Head of caudate nucleus (tissue), 42 donors: ENCODE measurements around the gene KIF12.
"Not testable (repeated sequence)": the region's sequence is repeated elsewhere in the genome, so short reads cannot be mapped to it uniquely, and the experiment has no call there.

Source experiments
- DNase-seq, 42 donors: peaks; one replicate each; pipeline versions ENCODE4 v3.0.0 to v3.0.0-alpha.2; 2020 to 2021; ENCODE audit warnings: mixed read lengths in 7 of 42
- intact Hi-C: fragments of 100-400 bp; cut with DNase I; formaldehyde crosslinking; loops from one replicate; pipeline ENCODE4 v1.15.0; 2022

KIF12 gene

DNA sequence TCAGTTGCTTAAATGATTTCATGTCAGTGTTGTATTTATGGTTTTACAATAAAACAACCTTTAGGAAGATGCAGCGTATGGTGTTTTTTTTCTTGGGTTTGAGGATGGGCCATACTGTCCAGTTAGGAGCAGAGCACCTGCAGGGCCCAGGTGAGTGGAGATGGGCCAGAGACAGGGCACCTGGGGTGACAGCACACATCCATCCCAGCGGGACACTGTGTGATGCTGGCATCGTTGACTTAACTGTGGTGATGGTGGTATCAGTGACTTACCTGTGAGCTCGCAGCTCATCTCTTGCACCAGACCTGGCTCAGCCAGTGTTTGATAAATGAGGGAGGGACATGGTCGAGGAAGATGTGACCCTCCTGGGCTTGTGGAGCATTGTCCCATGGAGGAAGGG is 42.6 kb downstream of the KIF12 start:
- intact Hi-C loops: no loop called here
- no peak for DNase-seq

DNA sequence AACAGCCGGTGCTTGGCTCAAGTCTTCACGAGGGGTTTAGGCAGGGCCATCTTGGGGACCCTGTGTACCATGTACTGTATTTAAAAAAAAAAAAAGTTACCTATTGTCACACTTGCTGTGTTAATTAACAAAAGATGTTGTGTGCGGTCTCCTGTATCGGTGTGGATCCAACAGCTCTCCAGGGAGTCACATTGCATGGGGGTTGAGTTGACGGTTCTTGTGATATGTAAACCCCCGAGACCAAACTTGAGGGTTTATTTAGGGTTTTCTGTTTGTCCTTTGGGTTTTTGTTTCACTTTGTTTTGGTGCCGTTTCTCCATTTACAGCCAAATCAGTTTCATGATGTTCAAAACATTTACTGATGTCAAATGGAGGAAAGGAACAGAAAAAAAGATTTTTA is 43.2 kb downstream of the KIF12 start:
- intact Hi-C loops: no loop called here
- DNase-seq: peak in 1 of 42 donors; percentile 29

DNA sequence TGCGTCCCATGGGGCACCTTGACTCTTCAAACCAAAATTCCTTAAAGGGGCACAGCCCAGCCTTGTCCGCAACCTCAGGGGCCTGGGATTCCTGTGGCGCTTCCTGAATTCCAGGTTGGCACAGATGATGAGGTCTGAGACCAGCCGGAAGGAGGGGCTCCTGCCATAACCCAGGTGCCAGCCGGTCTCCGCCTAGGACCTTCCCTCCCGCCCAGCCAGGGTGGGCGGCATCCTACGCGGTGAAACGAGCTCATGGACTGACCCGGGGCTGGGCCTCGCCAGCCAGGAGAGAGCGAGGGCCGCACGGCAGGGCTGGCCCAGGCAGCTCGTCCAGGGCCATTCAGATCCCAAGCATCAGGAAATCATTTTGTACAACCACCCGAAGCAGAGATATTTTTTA is 44.0 kb downstream of the KIF12 start:
- peak in 1 of 42 donors; percentile 39 for DNase-seq
- intact Hi-C loops: no loop called here

DNA sequence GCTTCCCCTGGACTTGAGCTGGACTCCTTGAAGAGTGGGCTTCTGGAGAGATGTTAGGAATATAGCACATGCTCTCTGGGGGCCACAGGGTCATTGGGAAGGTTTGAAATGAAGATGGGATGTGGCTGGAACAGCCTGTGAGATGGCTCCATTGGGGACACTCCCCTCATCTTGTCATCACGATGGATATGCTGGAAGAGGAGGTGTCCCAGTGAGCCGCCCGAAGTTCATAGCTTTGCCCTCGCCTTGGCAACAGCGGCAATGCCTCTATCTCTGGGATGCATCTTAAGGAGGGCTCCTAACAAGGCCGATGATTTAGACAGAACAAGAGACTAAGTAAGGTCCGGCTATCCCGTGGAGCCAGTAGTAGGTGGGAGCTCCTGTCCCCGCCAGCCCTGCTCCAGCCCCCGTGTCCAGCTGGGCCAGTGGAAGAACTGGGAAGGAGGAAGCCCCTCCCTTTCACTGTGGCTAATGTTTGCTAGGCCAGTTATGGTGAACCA is 44.9 kb downstream of the KIF12 start:
- DNase-seq: peak in 1 of 42 donors; percentile 19

DNA sequence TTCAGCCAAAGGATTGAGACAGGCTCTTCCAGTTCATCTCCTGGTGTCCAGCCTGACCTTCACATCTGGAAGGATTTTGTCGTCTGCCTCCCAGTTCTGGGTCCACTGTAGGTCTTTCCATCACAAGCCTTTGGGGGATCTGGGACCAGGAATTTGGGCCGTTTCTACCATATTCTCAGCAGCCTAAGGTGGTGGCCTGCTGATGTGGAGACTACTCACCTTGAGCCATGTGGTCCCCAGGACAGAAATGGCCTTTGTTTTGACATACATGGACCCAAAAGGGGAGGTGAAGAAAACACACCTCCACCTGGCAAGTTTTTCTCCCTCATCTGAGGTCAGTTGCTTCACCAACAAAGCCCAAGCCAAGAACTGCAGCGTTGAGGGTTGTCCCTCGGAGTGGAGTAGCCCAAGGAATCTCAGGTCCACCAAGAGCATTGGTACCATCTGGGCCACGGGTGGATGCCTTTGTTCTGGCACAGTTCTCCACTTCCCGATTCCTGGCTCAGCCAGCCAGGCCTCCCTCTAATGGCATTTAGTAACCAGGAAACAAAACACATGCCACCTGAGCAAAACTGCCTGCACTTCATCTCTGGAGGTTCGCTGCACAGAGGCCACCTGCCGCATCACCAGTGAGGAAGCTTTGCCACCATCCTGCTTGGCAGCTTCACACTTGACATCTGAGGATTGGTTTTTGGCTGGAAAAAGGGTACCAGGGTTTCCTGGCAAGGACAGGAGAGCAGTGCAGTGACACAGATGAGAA is 45.7 kb downstream of the KIF12 start:
- intact Hi-C loops: no loop called here
- DNase-seq: peak in 1 of 42 donors; percentile 35

More for the DNA sequence above, 44.9 kb downstream of the KIF12 start:
- intact Hi-C loops: no loop called here

DNA sequence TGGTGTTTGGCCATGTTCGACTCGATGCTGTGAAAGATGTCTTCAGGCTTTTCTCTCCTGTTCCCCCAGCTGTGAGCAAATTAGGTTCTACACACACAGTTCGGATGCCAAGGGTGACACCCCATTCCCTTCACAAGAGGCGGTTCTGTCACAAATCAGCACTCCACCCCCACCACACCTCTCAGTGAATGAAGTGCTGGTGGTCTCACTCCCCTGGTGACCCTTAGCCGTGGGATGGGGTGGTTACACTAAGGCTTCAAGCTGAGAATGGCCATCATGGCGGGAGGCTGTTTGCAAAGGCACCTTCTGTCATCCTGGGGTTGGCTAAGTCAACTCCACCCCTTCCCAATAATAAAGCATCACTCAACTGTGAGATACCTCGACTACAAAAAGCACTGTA is 47.4 kb downstream of the KIF12 start:
- intact Hi-C loops: no loop called here
- DNase-seq: peak in 1 of 42 donors; percentile 7

DNA sequence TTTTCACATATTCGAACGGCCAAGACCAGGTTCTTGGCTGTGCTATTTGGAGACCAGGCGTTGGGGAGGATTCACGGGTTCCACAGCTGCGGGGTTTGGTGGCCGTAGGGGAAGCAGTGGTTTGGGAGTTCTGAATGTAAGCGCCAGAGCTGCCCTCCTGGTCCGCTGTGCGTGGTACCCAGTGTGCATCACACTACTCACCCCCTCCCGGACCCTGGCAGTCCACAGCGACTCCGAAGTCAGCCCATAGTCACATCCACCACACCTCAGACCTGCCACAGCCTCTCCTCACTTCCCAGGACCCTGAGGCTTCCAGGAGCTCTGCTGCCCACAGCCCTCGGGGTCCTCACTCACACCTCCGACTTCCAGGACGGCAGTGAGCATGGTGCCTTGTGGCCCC is 47.8 kb downstream of the KIF12 start:
- intact Hi-C loops: no loop called here
- peak in 2 of 42 donors; percentile 14 to 15 for DNase-seq

DNA sequence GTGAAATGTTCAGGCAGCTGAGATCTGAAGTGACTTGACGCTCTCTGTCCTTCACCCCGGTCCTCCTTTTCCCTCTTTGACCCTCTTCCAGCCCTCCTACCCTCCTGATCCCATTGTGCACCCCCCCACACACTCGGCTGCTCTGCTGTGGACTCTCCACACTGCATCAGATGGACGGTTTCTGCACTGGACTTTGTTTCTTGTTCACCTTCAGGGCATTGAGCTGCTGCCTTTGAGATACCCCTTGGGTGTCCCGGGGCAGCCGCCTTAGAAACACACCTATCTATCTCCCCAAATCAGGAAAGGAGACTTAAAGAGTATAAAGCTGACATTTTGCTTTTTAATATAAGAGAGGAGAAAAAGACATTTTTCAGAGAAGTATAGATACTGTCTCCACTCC is 48.4 kb downstream of the KIF12 start:
- peak in 1 of 42 donors; percentile 10 for DNase-seq
- intact Hi-C loops: no loop called here

DNA sequence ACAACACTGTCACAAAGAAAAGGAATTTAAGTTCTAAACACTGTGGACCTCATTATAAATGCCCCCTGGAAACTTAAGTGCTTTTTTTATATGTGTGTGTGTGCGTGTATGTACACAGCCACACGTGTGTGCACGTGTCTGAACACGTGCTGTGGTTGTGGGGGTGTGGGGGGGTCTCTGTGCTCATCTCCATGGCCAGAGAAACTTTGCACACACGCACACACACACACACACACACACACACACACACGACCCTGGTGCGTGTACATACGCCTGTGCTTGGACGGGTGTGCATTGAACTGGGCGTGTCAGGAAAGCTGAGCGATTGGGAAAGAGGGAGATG is 48.9 kb downstream of the KIF12 start:
- DNase-seq: no peak
- intact Hi-C loops: no loop called here

DNA sequence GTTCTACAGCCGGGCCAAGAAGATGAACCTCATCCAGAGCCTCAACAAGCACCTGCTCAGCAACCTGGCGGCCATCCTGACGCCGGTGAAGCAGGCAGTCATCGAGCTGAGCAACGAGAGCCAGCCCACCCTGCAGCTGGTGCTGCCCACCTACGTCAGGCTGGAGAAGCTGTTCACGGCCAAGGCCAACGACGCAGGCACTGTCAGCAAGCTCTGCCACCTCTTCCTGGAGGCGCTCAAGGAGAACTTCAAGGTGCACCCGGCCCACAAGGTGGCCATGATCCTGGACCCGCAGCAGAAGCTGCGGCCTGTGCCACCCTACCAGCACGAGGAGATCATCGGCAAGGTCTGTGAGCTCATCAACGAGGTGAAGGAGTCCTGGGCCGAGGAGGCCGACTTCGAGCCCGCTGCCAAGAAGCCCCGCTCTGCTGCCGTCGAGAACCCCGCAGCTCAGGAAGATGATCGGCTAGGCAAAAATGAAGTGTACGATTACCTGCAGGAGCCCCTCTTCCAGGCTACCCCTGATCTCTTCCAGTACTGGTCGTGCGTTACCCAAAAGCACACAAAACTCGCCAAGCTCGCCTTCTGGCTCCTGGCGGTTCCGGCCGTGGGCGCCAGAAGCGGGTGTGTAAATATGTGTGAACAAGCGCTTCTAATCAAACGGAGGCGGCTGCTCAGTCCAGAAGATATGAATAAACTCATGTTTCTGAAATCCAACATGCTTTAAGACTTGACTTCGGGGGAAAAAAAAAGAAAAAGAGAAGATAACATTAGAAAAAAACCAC is 49.5 kb downstream of the KIF12 start:
- peak in 2 of 42 donors; percentile 3 to 26 for DNase-seq
- intact Hi-C loops: no loop called here

DNA sequence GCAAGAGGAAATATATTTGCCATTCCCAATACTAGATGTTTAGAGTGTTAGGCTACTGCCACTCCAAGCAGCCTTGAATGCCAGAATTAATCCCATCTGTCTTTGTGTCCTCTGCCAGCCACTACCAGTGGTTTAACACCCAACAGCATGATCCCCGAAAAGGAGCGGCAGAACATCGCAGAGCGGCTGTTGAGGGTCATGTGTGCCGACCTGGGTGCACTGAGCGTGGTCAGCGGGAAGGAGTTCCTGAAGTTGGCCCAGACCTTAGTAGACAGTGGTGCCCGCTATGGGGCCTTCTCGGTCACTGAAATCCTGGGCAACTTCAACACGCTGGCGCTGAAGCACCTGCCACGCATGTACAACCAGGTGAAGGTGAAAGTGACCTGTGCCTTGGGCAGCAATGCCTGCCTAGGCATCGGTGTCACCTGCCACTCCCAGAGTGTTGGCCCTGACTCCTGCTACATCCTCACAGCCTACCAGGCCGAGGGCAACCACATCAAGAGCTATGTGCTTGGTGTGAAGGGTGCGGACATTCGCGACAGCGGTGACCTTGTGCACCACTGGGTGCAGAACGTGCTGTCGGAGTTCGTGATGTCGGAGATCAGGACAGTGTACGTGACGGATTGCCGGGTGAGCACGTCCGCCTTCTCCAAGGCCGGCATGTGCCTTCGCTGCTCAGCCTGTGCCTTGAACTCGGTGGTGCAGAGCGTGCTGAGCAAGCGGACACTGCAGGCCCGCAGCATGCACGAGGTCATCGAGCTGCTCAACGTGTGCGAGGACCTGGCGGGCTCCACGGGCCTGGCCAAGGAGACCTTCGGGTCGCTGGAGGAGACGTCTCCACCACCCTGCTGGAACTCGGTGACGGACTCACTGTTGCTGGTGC is 50.3 kb downstream of the KIF12 start:
- intact Hi-C loops: no loop called here
- peak in 4 of 42 donors; percentile 9 to 28 (median 20) for DNase-seq

DNA sequence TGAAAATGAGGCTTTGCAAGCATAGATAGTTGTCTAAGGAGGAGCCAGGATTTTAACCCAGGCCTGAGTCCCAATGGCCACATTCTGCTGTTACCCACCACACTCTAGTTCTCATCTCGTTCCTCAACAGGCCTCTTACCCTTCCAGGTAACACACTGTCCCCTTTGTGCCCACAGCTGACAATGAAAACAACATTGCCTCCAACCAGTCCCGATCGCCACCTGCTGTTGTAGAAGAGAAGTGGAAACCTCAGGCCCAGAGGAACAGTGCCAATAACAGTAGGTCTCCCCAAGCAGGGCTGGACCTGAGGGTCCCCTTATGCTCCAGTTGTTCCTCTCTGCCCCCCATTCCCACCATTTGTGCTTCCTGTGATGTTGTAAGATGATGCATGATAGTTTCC is 51.4 kb downstream of the KIF12 start:
- DNase-seq: peak in 3 of 42 donors; percentile 24 to 35 (median 25)
- intact Hi-C loops: no loop called here

DNA sequence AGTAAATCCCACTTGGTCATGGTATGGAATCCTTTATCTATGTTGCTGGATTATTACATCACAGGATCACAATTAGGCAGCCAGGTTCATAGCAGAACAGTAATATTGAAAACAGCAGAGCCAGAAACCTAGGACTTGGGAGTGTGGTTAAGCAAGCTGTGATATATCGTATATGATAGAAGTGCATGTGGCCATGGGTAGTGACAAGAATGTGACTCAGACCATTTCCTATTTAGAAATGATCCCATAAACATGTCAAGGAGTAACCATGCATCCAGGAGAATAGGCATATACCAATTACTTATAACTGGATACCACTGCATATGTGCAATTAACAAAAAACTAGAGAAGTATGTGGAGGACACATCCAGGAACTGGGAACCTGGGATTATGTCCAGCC is 52.2 kb downstream of the KIF12 start:
- intact Hi-C loops: no loop called here
- peak in 2 of 42 donors; percentile 7 to 27 for DNase-seq

DNA sequence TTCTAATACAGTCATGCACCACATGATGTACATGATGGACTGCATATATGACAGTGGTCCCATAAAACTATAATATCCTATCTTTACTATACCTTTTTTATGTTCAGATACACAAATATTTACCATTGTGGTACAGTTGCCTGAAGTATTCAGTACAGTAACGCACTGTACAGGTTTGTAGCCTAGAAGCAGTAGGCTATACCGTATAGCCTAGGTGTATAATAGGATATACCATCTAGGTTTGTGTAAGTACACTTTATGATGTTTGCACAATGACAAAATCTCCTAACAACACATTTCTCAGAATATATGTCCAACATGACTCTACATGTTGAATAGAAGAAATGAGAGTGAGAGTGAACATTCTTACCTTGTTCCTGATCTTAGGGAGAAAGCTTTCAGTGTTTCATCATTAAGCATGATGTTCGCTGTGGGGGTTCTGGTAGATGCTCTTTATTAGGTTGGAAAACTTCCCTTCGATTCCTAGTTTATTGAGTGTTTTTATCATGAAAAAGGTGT is 52.8 kb downstream of the KIF12 start:
- DNase-seq: no peak
- intact Hi-C loops: no loop called here

DNA sequence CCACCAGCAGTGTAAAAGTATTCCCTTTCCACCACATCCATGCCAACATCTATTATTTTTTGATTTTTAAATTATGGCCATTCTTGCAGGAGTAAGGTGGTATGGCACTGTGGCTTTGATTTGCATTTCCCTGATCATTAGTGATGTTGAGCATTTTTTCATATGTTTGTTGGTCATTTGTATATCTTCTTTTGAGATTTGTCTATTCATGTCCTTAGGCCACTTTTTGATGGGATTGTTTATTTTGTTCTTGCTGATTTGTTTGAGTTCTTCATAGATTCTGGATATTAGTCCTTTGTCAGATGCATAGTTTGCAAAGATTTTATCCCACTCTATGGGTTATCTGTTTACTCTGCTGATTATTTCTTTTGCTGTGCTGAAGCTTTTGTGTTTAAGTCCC is 55.4 kb downstream of the KIF12 start:
- intact Hi-C loops, DNase-seq: not testable (repeated sequence)
